ENCODE data around the gene MYH9. TPM values are rescaled to one million over a fixed set of nuclear protein-coding genes. Genes with fewer than 3 reads are reported as not detected.
A peak's percentile ranks its signal among the peaks of the same experiment; 100 is the strongest.
"Not testable (repeated sequence)": the region's sequence is repeated elsewhere in the genome, so short reads cannot be mapped to it uniquely, and the experiment has no call there.

MYH9 gene
- total RNA-seq, 1 experiment from 2014 or later = 151 TPM

DNA sequence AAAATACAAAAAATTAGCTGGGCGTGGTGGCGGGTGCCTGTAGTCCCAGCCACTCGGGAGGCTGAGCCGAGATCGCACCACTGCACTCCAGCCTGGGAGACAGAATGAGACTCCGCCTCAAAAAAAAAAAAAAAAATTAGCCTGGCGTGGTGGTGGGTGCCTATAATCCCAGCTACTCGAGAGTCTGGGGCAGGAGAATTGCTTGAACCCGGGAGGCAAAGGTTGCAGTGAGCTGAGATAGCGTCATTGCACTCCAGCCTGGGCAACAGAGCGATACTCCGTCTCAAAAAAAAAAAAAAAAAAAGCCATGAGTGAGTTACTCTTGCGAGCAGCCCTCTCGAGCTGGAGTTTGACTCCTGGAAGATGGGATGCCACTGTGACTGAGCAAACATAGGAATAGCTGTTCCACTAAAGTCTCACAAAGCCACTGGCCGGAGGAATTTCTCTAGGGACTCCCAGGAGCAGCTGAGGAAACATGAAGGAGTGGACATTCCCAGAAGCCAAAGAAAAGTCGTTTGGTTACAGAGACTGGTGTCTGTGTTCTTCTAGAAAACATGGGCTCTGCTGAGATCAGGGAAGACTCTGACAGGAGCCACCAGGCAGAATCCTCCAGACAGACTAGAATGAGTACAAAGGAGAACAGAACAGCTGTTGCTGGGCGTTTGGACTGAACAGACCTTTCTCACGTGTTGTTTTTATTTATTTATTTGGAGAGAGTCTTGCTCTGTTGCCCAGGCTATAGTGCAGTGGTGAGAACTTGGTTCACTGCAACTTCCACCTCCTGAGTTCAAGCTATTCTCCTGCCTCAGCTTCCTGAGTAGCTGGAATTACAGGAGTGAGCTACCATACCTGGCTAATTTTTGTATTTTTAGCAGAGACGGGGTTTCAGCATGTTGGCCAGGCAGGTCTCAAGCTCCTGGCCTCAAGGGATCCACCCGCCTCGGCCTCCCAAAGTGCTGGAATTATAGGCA lies 32.4 kb upstream of the MYH9 start:
- H3K4me1 ChIP-seq = peaks cover 29% of the 10 kb centered on the region
- H3K4me3 ChIP-seq = peak overlapping the region; percentile 49
- no peaks in the 10 kb centered on the region for H3K27me3 ChIP-seq
- no peaks in the 10 kb centered on the region for H3K36me3 ChIP-seq
- H3K27ac ChIP-seq = peak overlapping the region; percentile 97
- H3K9me3 ChIP-seq (replicated peaks) = no peaks in the 10 kb centered on the region
- DNase-seq = peak; percentile 80 to 85

DNA sequence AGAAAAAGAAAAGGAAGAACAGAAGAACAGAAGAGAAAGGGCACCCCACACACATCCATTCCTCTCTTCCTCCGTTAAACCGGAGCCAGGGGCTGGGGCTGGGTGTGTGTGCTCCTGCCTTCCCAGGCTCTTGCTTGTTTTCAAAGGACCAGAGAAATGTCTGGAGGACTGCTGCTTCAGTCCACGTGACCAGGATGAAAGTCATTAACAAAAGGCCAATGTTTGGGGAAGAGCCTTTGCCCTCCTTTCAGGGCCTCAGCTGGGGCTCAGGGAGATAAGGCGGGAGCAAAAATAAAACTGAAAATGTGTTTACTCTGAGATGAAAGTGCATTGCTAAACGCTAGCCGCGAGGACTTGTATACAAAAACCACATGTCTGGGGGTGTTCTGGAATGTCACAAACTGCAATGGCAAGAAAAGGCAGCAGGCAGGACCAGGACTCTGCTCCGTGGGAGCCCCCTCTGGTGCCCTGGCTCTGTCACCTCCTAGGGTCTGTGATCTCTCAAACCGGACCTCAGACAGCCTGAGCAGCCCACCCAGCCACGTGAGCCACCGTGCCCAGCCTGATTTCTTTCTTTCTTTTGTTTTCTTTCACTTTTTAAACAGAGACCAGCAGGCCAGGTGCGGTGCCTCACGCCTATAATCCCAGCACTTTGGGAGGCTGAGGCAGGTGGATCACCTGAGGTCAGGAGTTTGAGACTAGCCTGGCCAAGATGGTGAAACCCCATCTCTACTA lies 31.6 kb upstream of the MYH9 start:
- Histone ChIP-seq H3K4me3 (peak overlapping the region; percentile 49), H3K27me3 (no peaks in the 10 kb centered on the region), H3K4me1 (peaks cover 29% of the 10 kb centered on the region), H3K27ac (peak overlapping the region; percentile 97), H3K36me3 (no peaks in the 10 kb centered on the region), H3K9me3 (replicated peaks) (no peaks in the 10 kb centered on the region)
- peak; percentile 65 to 80 for DNase-seq

DNA sequence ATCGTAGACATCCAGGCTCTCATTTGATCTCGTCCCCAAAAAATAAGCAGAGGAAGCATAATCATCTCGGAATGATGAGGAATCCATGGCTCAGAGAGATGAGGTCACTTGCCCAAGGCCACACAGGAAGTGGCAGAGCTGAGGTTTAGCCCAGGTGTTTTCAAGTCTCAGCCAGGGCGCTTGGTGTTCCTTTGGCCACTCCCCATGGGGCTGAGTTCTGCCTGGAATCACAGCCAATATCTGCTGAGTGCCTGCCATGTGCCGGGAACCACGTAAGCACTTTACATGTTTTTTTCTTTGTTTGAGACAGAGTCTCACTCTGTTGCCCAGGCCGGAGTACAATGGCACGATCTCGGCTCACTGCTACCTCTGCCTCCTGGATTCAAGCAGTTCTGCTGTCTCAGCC lies 29.5 kb upstream of the MYH9 start:
- H3K27ac ChIP-seq = no peak overlapping the region
- no peaks in the 10 kb centered on the region for H3K9me3 ChIP-seq (replicated peaks)
- H3K27me3 ChIP-seq = no peaks in the 10 kb centered on the region
- peaks cover 29% of the 10 kb centered on the region for H3K4me1 ChIP-seq
- no peaks in the 10 kb centered on the region for H3K36me3 ChIP-seq
- peak; percentile 51 to 59 for DNase-seq
- H3K4me3 ChIP-seq = no peak overlapping the region

DNA sequence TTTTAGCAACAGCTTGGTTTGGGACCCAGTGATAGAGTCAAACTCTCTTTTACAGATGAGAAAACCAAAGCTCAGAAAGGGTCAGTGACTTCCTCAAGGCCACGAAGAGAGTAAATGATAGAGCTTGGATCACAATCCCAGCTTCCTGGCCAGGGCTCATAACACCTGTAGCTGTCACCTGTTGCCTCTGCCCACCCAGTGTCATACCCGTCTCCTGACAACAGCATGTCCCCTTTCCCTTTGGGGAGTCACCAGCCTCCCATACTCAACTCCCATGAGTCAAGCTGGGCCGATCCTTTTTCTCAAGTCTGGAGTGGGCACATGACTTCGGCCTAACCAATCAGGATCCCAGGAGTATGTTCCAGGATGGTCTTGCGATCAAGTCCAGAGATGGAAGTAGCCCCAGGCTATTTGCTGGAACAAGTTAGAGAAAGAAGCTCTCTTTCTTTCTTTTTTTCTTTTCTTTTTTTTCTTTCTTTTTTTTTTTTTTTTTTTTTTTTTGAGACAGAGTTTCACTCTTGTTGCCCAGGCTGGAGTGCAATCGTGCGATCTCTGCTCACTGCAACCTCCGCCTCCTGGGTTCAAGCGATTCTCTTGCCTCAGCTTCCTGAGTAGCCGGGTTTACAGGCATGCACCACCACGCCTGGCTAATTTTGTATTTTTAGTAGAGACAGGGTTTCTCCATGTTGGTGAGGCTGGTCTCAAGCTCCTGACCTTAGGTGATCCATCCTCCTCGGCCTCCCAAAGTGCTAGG lies 27.8 kb upstream of the MYH9 start:
- H3K4me3 ChIP-seq = no peak overlapping the region
- peaks cover 19% of the 10 kb centered on the region for H3K4me1 ChIP-seq
- no peaks in the 10 kb centered on the region for H3K36me3 ChIP-seq
- H3K27me3 ChIP-seq = no peaks in the 10 kb centered on the region
- H3K9me3 ChIP-seq (replicated peaks) = no peaks in the 10 kb centered on the region
- H3K27ac ChIP-seq = no peak overlapping the region
- DNase-seq = peak; percentile 67 to 76

DNA sequence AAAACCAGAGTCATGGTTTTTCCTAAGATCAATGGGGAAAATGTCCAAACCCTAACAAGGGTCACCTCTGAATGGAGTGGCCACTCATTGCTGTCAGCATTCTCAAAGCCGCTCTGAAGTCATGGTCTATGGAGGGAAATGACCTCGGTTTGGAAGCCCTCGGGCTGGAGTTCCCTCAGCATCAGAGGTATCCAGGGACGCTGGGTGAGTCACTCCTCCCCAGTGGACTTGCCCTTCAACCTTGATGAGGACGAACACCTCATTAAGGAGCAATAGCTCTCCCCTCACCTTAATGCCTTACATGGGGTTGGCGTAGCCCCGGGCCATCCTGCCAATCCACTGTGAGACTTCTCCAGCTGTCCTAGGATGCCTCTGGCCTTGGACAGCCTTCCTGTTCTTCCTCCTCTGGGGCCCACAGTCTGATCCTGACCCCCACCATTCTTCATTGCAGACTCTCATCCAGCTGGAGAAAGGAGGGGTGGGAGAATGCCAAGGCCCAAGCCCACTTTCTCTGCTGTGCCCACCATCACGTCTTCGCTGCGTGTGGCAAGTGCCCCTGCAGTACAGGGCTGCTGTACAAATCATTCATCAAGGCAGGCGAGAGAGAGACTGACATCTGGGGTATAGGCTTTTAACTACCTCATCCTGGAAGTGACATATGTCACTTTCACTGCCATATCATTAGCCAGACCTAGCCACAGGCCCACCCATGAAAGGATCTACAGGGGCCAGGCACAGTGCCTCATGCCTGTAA lies 25.4 kb upstream of the MYH9 start:
- H3K27me3 ChIP-seq = no peaks in the 10 kb centered on the region
- no peak overlapping the region for H3K27ac ChIP-seq
- peaks cover 6% of the 10 kb centered on the region; the same call in 1 of the 2 replicates for H3K4me1 ChIP-seq
- H3K36me3 ChIP-seq = no peaks in the 10 kb centered on the region
- no peak overlapping the region for H3K4me3 ChIP-seq
- H3K9me3 ChIP-seq (replicated peaks) = no peaks in the 10 kb centered on the region
- no peak for DNase-seq

DNA sequence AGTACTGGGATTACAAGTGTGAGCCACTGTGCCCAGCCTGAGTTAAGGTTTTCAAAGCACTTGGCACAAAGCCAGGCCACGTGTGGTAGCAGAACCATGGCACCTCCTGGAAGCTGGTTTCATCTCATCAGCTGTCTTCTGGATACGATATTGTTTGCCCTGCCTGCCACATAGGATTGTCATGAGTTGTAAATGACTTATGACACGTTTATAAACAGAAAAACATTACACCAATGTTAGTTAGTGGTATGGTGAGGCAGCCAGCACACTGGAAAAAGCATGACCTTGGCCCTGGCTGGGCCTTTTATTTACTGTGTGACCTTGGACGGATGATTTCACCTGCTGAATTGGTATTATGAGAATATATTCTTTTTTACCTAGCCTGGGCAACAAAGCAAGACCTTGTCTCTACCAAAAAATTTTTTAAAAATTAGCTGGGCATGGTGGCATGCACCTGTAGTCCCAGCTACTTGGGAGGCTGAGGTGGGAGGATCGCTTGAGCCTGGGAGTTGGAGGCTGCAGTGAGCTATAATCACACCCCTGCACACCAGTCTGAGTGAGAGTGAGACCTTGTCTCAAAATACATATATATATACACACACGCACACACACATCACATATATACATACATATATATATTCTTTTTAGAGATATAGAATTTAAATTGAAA lies 24.0 kb upstream of the MYH9 start:
- H3K4me3 ChIP-seq = no peak overlapping the region
- peaks cover 1% of the 10 kb centered on the region; the same call in 1 of the 2 replicates for H3K4me1 ChIP-seq
- no peaks in the 10 kb centered on the region for H3K9me3 ChIP-seq (replicated peaks)
- H3K27me3 ChIP-seq = no peaks in the 10 kb centered on the region
- DNase-seq = peak in 1 of 2 experiments; percentile 42
- no peak overlapping the region for H3K27ac ChIP-seq
- no peaks in the 10 kb centered on the region for H3K36me3 ChIP-seq

DNA sequence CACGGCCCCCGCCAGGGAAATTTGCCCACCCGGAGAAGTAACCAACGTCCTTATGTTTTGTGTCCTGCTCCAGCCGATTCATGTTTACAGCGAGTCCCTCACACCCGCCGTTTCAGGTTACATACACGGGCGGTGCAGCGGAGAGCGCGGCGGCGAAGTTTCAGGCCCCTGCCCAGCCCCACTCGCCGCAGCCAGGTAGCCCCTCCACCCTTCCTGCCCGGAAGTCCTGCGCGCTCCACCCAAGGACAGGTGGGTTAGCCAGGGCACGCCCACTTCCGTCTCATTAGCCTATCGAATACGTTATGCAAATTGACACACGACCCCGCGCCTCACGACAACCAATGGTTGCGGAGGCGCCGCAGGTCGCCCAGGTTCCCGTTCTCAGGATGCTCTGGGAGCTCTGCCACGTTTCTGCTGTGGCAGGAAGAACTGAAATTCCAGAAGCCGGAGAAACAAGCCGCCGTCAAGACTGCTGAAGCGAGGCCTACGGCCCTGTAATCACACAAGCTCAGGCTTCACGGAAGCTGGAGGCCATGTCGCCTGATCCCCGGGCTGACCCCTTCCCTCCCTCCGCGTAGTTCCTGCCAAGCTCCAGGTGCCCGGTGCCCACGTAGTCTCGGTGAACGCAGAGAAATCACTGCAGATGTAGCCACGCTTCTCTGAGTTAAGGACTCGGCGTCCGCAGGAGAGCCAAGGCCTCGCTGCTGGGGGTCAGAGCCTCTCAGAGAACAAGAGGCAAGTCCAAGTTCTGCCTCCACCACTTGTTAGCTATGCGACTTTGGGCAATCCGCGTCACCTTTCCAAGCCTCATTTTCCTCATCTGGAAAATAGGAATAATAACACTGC lies 22.4 kb upstream of the MYH9 start:
- H3K27ac ChIP-seq = no peak overlapping the region
- no peak overlapping the region for H3K4me3 ChIP-seq
- H3K4me1 ChIP-seq = peaks cover 11% of the 10 kb centered on the region
- DNase-seq = no peak
- H3K9me3 ChIP-seq (replicated peaks) = no peaks in the 10 kb centered on the region
- no peaks in the 10 kb centered on the region for H3K27me3 ChIP-seq
- no peaks in the 10 kb centered on the region for H3K36me3 ChIP-seq

DNA sequence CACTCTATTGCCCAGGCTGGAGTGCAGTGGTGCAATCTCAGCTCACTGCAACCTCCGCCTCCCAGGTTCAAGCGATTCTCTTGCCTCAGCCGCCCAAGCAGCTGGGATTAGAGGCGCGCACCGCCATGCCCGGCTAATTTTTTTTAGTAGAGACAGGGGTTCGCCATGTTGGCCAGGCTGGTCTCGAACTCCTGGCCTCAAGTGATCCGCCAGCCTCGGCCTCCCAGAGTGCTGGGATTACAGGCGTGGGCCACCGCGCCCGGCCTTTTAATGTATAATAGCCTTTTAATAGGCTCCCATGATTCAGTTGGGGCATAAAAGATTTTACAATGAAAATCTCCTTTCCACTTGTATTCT lies 21.8 kb upstream of the MYH9 start:
- not testable (repeated sequence) for DNase-seq; H3K4me3 ChIP-seq; H3K9me3 ChIP-seq (replicated peaks); H3K36me3 ChIP-seq; H3K27me3 ChIP-seq; H3K27ac ChIP-seq
- peaks cover 11% of the 10 kb centered on the region for H3K4me1 ChIP-seq

DNA sequence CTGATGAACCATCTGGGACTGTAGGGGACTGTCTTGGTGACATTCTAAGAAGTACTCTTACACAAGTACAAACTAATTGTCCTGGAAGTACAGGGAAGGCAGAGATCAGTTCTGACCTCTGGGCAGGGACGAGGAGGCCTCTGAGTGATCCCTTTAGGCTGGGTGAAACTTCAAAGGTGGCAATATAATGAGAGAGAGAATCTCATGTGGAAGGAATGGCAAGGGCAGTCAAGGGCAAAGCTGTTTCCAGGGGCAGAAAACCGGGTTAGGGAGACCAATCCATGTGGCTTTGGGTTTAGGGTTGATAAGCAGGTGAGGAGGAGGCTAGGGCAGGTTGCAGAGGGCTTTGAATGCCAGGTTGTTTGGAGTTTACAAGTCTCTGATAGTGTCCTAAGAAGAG lies 21.3 kb upstream of the MYH9 start:
- DNase-seq = no peak
- peaks cover 11% of the 10 kb centered on the region for H3K4me1 ChIP-seq
- no peaks in the 10 kb centered on the region for H3K27me3 ChIP-seq
- H3K4me3 ChIP-seq = no peak overlapping the region
- no peaks in the 10 kb centered on the region for H3K9me3 ChIP-seq (replicated peaks)
- no peak overlapping the region for H3K27ac ChIP-seq
- no peaks in the 10 kb centered on the region for H3K36me3 ChIP-seq

DNA sequence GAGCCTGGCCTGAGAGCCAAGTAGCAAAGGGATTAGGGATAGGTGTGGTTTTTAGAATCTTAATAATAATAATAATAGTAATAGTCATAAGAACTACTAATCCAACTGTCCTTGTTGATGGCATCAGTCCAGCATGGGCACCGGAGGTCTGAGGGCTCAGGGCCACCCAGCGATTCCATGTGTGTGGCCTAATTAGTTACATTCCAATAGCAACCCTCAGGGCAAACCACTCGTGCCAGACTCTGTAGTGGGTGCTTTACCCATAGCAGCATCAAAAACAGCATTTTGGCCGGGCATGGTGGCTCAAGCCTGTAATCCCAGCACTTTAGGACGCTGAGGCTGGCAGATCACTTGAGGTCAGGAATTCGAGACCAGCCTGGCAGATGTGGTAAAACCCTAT lies 19.0 kb upstream of the MYH9 start:
- DNase-seq = peak; percentile 86
- no peaks in the 10 kb centered on the region for H3K36me3 ChIP-seq
- H3K27ac ChIP-seq = no peak overlapping the region
- H3K27me3 ChIP-seq = no peaks in the 10 kb centered on the region
- H3K4me1 ChIP-seq = peaks cover 11% of the 10 kb centered on the region
- no peaks in the 10 kb centered on the region for H3K9me3 ChIP-seq (replicated peaks)
- H3K4me3 ChIP-seq = no peak overlapping the region

DNA sequence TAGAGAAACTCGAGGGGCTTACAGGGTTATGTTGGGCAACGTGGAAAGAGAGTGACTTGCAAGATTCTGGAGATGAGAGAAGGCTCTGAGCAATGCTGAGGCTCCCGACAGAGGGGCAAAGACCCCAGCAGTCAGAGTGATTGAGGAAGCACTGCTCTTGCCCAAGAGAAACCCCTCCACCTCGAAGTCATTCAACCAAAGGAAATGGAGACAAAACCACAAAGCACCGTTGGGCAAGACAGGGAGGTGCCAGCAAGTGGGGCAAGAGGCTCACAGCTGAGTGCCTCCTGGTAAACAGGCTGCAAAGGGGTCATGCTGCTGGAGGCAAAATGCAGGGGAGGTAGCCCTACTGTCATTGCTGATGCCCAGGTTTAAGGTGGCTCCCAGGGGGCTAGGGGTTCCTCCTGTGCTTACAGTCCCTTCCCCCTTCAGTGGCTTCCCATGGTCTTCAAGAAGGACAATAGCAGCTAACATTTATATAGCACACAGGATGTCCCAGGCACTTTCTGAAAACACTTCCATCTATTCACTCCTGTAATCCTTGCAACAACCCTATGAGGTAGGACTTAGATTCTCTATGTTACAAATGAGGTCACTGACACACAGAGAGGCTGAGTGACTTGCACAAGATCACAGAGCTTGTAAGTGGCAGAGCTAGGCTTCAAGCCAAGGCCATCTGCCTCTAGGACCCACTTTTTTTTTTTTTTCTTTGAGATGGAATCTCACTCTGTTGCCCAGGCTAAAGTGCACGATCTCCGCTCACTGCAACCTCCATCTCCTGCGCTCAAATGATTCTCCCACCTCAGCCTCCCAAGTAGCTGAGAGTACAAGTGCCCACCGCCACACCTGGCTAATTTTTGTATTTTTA lies 18.1 kb upstream of the MYH9 start:
- Histone ChIP-seq H3K27me3 (no peaks in the 10 kb centered on the region), H3K4me1 (peaks cover 11% of the 10 kb centered on the region), H3K27ac (no peak overlapping the region; the same call in 1 of the 2 replicates), H3K9me3 (replicated peaks) (no peaks in the 10 kb centered on the region), H3K4me3 (no peak overlapping the region), H3K36me3 (no peaks in the 10 kb centered on the region)
- no peak for DNase-seq

DNA sequence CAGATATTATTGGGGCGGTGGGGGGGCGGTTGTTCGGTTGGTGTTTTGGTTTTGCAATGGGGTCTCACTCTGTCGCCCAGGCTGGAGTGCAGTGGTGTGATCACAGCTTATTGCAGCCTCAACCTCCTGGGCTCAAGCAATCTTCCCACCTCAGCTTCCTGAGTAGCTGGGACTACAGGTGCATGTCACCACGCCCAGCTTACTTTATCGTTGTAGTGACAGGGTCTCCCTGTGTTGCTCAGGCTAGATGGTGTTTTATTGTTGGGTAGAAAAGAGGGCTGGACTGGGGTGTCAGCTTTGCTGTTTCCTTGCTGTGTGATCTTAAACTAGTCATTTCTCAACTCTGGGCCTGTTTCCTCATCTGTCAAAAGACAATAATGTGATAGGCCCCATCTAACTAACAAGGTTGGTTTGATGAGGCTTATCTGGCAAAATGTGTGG lies 17.5 kb upstream of the MYH9 start:
- Histone ChIP-seq H3K9me3 (replicated peaks) (no peaks in the 10 kb centered on the region), H3K27me3 (no peaks in the 10 kb centered on the region), H3K27ac (no peak overlapping the region), H3K36me3 (no peaks in the 10 kb centered on the region), H3K4me3 (no peak overlapping the region), H3K4me1 (peaks cover 11% of the 10 kb centered on the region)
- no peak for DNase-seq
